ENCODE measurements around the gene OAS2. TPM values are rescaled to one million over a fixed set of nuclear protein-coding genes. Genes with fewer than 3 reads are reported as not detected.

OAS2 gene
- total RNA-seq, 1 donor from 2014 or later: not detected

- H3K27me3 Mint-ChIP-seq (ENCODE audit: low read depth): peaks cover 3% of the 10 kb centered on the region
- H3K36me3 Mint-ChIP-seq (ENCODE audit: low read depth): no peaks in the 10 kb centered on the region
- H3K4me1 Mint-ChIP-seq: no peaks in the 10 kb centered on the region
- DNase-seq (ENCODE audit: low read depth, low spot score): no peak
- no peak for TF ChIP-seq CTCF (conservative IDR thresholded peaks at IDR 0.05)
- no peak overlapping the region for H3K4me3 Mint-ChIP-seq
- no peak overlapping the region for H3K27ac Mint-ChIP-seq (ENCODE audit: unreplicated experiment)
- no peaks in the 10 kb centered on the region for H3K9me3 Mint-ChIP-seq
Observed at GRCh38 chr12:112970391-112970790, 7.9 kb upstream of the OAS2 start.

- Mint-ChIP-seq H3K4me1 (no peaks in the 10 kb centered on the region), H3K4me3 (no peak overlapping the region), H3K27me3 (ENCODE audit: low read depth) (peaks cover 3% of the 10 kb centered on the region), H3K36me3 (ENCODE audit: low read depth) (no peaks in the 10 kb centered on the region), H3K27ac (ENCODE audit: unreplicated experiment) (no peak overlapping the region), H3K9me3 (no peaks in the 10 kb centered on the region)
- no peak for DNase-seq (ENCODE audit: low read depth, low spot score)
- TF ChIP-seq CTCF (conservative IDR thresholded peaks at IDR 0.05): no peak
Observed at GRCh38 chr12:112971248-112971647, 7.1 kb upstream of the OAS2 start.

GRCh38 chr12:112973011-112973735 is 5.1 kb upstream of the OAS2 start:
- Mint-ChIP-seq H3K4me1 (no peaks in the 10 kb centered on the region), H3K9me3 (no peaks in the 10 kb centered on the region), H3K27ac (ENCODE audit: unreplicated experiment) (no peak overlapping the region), H3K4me3 (no peak overlapping the region), H3K36me3 (ENCODE audit: low read depth) (no peaks in the 10 kb centered on the region), H3K27me3 (ENCODE audit: low read depth) (peaks cover 3% of the 10 kb centered on the region)
- DNase-seq (ENCODE audit: low read depth, low spot score): no peak
- no peak for TF ChIP-seq CTCF (conservative IDR thresholded peaks at IDR 0.05)

DNA sequence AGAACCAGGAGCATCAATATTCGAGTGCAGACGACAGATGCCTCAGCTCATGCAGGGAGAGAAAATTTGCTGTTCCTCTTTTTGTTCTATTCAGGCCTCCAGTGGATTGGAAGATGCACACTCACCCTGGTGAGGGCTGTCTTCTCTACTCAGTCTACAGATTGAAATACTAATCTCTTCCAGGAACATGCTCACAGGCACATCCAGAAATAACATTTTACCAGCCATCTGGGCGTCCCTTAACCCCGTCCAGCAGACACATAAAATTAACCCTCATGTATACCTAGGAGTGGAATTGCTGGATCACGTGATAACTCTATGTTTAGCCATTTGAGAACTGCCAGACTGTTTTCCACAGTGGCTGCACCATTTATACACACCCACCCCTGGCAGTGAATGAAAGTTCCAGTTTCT is 4.5 kb upstream of the OAS2 start:
- DNase-seq (ENCODE audit: low read depth, low spot score): no peak
- Mint-ChIP-seq H3K9me3 (no peaks in the 10 kb centered on the region), H3K4me3 (no peak overlapping the region), H3K27me3 (ENCODE audit: low read depth) (peaks cover 3% of the 10 kb centered on the region), H3K4me1 (no peaks in the 10 kb centered on the region), H3K27ac (ENCODE audit: unreplicated experiment) (no peak overlapping the region), H3K36me3 (ENCODE audit: low read depth) (no peaks in the 10 kb centered on the region)
- TF ChIP-seq CTCF (conservative IDR thresholded peaks at IDR 0.05): no peak

DNA sequence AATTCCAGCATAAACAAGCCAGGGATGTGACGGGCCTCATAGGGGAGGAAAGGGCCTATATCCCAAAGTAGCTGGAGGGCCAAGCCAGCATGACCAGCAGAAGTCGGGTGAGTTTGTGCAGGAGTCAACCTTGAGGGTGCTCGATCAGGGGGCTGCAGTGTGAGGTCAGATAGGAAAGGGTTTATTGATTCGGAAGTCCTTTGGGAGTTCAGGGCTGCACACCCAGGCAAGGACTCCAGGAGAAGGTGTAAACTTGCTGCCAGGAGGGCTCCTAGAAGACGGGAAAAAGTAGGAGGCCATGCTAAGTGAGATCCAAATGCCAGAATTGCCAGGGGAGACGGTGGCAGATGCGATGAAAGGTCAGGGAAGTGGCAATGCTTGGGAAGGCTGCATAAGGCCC is 3.4 kb upstream of the OAS2 start:
- Mint-ChIP-seq H3K27ac (ENCODE audit: unreplicated experiment) (no peak overlapping the region), H3K4me1 (no peaks in the 10 kb centered on the region), H3K27me3 (ENCODE audit: low read depth) (peaks cover 3% of the 10 kb centered on the region), H3K9me3 (no peaks in the 10 kb centered on the region), H3K4me3 (no peak overlapping the region), H3K36me3 (ENCODE audit: low read depth) (no peaks in the 10 kb centered on the region)
- TF ChIP-seq CTCF (conservative IDR thresholded peaks at IDR 0.05): no peak
- DNase-seq (ENCODE audit: low read depth, low spot score): no peak

Data from neural crest cell (in vitro differentiated cells).